HG03103 (cell line): ENCODE data around the gene PRSS3.
"Not testable (repeated sequence)": the region's sequence is repeated elsewhere in the genome, so short reads cannot be mapped to it uniquely, and the experiment has no call there.

ENCODE experiments used
- ATAC-seq: cut with Tn5 transposase; IDR thresholded peaks from one replicate; pipeline ENCODE4 v1.9.1; 2021; ENCODE audit warnings: low read depth; ENCODE audit not compliant: unreplicated experiment

Gene PRSS3

DNA sequence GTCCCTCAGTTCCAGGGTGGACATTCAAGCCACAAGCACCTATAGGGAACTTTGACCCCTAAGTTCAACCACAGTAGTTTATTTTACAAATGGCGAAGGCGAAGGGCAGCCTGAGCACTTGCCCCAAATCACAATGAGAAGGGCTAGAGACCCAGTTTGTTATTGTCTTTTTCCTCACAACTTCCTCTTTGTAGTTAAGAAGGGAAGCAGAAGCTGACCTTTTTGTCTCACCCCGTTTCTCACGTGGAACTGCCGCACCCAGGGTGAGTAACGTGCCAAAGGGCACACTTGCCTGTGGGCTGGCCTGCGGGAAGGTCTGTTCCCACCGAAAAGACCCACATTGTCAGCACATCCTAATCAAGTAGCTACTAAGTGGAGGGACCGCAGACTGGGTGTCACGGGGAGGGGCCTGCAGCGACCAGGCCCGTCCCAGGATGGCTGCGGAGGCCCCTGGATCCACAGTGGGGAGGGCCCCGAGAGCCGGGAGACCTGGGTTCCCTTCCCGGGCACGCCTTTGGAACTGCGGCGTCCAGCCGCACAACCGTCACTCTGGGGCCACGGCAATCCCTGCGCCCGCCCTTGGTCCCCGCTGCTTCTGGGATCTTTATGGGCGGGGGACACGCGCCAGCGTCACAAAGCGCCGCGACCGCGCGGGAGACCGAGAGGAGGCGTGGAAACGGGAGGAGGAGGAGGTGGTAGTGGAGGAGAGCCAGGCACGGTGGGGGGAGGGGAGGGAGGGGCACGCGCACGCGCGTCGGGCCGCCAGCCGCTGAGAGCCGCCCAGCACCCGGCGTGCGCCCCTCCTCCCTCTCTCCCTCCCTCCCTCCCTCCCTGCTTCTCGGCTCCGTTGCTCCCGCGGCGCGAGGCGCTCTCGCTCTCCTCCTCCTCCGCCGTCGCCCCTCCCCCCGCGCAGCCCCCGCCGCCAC lies 21.2 kb downstream of the PRSS3 start, which contains the start of gene UBE2R2:
TSS of gene UBE2R2 (plus strand) at position 834 of the 926 bp plus-strand sequence. CDS start 598 bp downstream, outside the sequence.
- peak; percentile 52 for ATAC-seq

DNA sequence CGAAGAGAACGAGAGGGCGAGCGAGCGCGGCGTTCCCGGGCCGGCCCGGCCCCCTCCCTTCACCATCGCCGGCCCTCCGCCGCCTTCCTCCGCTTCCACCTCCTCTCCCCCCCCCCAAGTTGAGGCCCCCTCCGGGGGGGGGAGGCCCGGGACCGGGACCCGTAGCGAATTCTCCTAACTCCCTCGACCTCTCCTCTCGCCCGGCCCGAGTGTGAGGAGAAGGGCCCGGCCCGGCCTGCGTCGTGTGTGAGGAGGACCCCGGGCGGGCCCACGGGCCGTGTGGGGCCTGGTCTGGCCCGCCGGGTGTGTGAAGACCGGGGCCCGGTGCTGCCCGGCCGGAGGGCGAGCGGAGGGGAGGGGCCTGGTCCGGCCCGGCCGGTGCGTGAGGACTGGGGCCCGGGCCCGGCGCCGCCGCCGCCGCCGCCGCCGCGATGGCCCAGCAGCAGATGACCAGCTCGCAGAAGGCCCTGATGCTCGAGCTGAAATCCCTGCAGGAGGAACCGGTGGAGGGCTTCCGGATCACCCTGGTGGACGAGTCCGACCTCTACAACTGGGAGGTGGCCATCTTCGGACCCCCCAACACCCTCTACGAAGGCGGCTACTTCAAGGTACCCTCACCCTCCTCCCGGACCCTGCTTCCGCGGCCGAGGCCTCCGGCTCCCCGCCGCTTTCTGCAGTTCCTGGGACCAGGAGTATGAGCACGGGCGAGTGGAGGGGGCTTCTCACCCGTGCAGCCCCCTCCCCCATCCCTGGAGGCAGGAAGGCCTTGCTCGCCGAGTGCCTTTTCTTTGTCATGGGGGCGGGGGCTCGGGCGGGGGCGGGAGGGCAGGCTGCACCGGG lies 22.2 kb downstream of the PRSS3 start:
- peak; percentile 13 for ATAC-seq

DNA sequence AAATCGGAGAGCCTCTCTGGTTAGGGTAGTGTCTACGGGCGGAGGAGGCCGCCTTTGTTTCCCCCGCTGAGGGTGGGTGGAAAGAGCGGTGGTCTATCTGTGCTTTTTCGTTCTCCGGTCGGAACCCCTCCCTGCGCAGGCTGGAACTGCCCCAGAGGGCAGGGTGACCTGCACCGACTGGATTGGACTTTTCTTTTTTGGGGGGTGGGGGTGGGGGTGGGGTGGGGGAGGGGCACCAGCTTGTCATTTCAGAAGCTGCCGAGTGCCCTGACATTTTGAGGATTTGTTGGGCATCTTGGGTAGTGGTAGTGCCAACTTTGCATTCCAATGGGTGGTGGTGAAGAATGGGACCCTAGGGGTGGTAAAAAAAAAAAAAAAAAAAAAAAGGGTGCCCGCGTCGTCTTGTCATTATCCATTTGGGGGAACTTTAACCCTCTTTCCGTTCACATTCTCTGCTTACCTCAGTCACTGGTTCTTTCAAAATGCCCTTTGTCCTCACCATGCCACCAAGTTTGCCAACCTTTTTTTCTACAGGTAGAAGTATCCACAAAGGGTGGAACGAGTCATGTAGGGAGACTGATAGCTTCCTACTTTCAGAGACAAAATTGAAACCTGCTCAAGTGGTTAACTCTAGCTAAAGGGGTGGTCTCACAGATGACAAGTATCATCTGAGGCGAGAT lies 22.9 kb downstream of the PRSS3 start:
- no peak for ATAC-seq

DNA sequence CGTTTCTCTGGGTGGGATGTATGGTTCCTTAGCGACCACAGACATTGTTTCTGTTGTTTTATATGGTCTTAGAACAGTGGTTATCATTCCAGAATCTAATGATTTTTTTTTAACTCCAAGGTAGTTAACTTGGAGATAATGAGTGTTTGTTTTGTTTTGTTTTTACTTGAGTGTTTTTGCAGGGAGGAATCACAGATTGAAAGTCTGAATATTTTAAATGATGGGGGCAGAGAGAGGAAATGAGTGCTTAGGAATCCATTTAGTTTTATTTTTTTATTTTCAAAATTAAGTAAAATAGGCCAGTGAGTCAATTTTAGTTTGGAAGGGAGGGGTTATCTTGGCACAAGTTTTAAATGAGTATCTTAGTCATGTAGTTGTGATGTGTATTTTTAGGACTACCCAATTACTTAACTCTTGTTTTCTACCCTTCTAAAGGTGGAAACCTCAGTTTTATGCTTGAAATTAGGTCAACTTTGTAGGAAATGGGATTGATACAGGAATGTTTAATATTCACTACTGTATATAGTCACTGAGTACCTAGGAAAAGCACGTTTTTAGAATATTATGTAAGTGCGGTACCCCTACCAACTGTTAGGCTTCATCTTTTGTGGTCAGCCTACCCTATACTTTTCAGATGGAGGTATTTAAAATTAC lies 23.6 kb downstream of the PRSS3 start:
- ATAC-seq: no peak

DNA sequence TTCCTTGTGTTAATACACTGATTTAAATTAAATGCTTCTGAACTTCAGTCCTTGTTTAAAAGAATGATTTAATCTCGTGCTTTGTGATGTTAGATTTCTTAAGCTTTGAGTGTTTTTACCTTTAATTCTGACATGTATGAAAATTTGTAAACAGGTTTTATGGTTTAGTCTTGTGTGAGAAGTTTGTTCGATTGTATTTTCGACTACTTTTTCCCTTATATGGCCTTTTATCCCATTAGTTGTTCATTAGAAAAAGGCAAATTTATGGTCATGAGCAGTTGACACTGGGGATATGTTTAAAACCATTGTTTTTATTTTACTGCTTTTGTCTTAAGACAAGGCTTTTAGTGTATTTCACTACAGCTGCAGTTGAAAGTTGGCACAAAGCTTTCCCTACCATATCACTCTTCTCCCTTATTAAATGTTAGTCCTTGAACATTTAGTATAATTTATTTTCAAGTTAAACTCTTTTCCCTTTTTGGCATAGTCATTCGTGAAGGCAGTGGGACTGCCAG lies 24.9 kb downstream of the PRSS3 start:
- ATAC-seq: no peak

DNA sequence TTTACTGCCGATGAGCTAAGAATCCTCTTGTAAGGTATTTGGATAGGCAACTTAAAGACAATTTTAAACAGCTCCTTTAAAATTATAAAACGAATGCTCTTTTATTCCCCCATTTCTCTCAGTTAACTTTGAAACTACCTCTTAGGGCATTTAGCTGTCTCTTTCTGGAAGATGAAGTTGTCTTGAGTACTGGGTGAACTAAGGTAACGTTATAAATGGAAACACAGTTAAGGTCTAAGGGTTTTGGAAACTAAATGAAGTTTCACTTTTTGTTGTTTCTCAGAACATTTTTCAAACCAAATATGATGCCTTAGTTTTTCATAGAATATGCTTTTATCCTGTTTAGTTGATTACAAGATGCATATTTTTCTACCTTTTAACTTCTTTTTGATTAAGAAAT lies 28.4 kb downstream of the PRSS3 start:
- no peak for ATAC-seq

DNA sequence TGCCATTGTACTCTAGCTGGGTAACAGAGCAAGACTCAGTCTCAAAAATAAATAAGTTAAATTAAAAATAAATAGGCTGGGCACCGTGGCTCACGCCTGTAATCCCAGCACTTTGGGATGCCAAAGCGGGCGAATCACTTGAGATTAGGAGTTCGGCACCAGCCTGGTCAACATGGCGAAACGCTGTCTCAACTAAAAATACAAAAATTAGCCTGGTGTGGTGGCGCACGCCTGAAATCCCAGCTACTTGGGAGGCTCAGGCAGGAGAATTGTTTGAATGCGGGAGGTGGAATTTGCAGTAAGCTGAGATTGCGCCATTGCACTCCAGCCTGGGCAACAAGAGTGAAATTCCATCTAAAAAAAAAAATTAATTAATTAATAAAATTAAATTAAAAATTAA lies 31.9 kb downstream of the PRSS3 start:
- not testable (repeated sequence) for ATAC-seq

DNA sequence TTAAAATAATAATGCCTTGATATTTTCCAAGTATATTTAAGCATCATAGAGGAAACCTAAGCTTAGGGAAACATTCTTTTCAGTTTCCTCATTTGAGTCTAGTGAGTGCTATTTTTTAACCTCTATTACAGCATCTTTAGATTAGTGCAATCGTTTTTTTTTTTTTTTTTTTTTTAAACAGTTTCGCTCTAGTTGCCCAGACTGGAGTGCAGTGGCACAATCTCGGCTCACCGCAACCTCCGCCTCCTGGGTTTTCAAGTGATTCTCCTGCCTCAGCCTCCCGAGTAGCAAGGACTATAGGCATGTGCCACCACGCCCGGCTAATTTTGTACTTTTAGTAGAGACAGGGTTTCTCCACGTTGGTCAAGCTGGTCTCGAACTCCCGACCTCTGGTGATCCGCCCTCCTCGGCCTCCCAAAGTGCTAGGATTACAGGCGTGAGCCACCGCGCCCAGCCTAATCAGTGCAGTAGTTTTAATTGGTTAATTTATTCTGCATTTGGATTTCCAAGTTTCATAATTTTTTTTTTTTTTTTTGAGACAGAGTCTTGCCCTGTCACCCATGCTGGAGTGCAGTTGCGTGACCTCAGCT lies 34.4 kb downstream of the PRSS3 start:
- ATAC-seq: not testable (repeated sequence)

DNA sequence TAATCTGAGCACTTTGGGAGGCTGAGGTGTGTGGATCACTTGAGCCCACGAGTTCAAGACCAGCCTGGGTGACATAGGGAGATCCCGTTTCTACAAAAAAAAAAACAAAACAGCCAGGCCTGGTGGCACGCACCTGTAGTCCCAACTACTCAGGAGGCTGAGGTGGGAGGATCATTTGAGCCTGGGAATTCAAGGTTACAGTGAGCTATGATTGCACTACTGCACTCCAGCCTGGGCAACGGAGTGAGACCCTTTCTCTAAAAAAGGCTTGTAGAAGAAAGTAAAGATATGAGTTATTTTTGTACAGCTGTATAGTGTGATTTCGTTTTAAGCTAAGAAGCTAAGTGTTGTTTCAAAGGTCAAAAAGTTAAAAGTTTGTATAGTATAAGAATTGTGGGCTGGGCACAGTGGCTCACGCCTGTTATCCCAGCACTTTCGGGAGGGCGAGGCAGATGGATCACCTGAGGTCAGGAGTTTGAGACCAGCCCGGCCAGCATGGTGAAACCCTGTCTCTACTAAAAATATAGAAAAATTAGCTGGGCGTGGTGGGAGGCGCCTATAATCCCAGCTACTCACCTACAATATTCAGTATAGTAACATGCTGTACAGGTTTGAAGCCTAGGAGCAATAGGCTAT lies 40.4 kb downstream of the PRSS3 start:
- no peak for ATAC-seq

DNA sequence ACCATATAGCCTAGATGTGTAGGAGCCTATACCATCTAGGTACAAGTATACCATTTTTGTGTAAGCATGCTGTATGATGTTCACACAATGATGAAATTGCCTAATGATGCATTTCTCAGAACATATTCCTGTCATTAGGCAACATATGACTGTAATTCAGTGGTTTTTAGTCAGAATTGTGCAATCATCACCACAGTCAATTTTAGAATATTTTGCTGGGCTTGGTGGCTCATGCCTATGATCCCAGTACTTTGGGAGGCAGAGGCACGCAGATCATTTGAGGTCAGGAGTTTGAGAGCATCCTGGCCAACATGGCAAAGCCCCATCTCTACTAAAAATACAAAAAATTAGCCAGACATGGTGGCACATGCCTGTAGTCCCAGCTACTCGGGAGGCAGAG lies 40.9 kb downstream of the PRSS3 start:
- ATAC-seq: not testable (repeated sequence)

DNA sequence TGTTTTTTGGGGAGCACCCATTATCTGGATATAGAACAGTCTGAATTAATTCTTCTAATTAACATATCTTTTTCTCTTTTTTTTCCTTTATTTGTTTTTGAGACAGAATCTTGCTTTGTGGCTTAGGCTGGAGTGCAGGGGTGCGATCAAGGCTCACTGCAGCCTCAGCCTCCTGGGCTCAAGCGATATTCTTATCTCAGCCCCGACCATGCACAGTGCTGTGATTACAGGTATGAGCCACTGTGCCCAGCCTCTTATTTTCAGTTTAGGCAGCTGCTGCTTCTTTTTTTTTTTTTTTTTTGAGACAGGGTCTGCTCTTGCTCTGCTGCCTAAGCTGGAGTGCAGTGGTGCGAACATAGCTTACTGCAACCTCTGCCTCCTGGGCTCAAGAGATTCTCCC lies 41.8 kb downstream of the PRSS3 start:
- ATAC-seq: no peak

DNA sequence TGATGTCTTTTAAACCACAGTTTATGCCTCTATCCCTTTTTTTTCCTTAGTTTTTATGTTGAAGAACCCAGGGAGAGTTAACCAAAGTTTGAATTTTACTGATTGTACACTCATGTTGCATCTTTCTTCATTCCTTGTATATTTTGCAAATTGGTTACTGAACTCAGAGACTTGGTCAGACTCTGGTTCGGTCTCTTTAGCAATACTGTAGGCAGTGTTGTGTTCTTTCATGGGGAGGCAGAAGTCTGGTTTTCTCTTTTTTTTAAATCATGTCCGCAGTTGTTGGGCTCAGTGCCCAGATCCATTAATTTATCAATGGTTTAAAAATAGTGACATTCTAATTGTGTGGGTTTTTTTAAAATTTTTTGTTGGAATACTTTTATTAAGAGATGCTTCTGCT lies 45.0 kb downstream of the PRSS3 start:
- ATAC-seq: no peak

DNA sequence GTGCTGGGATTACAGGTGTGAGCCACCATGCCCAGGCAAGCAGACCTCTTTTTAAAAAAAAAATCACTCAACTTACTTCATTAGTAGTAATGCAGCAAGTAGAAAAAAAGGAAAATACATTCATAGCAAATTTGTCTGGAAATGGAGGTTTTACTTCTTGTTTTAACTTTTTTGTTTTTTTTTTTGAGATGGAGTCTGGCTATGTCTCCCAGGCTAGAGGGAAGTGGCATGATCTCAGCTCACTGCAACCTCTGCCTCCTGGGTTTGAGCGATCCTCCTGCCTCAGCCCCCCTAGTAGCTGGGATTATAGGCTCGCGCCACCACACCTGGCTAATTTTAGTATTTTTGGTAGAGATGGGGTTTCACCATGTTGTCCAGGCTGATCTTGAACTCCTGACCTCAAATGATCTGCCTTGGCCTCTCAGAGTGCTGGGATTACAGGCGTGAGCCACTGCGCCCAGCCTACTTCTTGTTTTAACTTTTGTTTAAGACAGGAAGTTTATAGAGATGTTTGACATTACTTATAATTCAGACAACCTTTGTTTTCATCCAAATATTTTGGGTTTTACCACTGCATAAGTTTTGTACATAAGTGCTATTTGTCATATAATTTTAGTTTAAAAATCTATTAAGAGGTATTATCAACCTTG lies 48.1 kb downstream of the PRSS3 start:
- ATAC-seq: no peak

DNA sequence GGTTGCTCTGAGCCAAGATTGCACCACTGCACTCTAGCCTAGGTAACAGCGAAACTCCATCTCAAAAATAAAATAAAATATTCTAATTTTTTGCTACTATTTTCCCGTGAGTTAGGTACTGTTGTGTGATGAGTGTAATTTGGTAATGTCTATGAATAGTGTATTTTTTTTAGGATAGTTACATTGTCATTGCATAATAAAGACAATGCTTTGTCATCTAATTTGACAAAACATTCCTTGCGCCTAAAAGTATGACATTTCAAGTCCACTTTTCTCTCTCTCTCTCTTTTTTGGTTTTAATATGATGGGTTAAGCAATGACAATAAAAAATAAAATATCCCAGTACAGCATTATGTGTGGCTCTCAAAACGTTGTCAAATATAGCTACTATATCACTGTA lies 50.9 kb downstream of the PRSS3 start:
- ATAC-seq: no peak

DNA sequence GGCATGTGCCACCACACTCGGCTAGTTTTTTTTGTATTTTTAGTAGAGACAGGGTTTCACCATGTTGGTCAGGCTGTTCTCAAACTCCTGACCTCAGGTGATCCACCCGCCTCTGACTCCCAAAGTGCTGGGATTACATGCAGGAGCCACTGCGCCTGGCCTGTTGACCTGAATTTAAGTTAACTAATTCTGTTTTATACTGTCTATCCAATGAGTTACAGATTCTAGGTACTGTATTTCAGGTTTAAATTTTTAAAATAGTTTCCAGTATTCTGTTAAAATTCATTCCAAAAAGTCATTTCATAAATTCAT lies 52.5 kb downstream of the PRSS3 start:
- not testable (repeated sequence) for ATAC-seq
